GM21723 (cell line): ENCODE results near the gene ANP32E.

Source experiments
- ATAC-seq: cut with Tn5 transposase; IDR thresholded peaks from one replicate; pipeline ENCODE4 v1.9.1; 2021; ENCODE audit warnings: mild to moderate bottlenecking, moderate library complexity; ENCODE audit not compliant: unreplicated experiment

The ANP32E gene

GRCh38 chr1:150173141-150173585 lies 62.7 kb downstream of the ANP32E start:
- ATAC-seq: no peak

- no peak for ATAC-seq
These were observed 64.1 kb downstream of the ANP32E start for GRCh38 chr1:150171801-150172200.

GRCh38 chr1:150168960-150169601 lies 66.8 kb downstream of the ANP32E start:
- ATAC-seq: no peak
